Stimulated activated CD4-positive, alpha-beta T cell treated with anti-CD3 and anti-CD28 coated beads, TNF-alpha, amount 100 ng/mL, for 1 hour (primary cell): ENCODE results near the gene PCP2.
A peak's percentile ranks its signal among the peaks of the same experiment; 100 is the strongest.

ENCODE experiments used
- DNase-seq, 3 donors: peaks; one replicate each; pipeline ENCODE4 v3.0.0-alpha.2; 2020; ENCODE audit warnings: low read depth in 3 of 3, low spot score in 1 of 3

The PCP2 gene

GRCh38 chr19:7600721-7601120, 32.8 kb downstream of the PCP2 start:
- DNase-seq, result no peak

- DNase-seq, result no peak
Observed at GRCh38 chr19:7598180-7598579, 35.3 kb downstream of the PCP2 start.

- no peak for DNase-seq
Observed at GRCh38 chr19:7597689-7598088, 35.8 kb downstream of the PCP2 start.

GRCh38 chr19:7596211-7596937, 37.1 kb downstream of the PCP2 start:
- no peak for DNase-seq

- DNase-seq, result peak in 1 of 3 donors; percentile 27
Observed at GRCh38 chr19:7595466-7596133, 37.9 kb downstream of the PCP2 start, which contains the start of gene CAMSAP3. CAMSAP3 (plus strand) TSS chr19:7595863; CDS start chr19:7596003, 140 bp downstream.

- no peak for DNase-seq
Observed at GRCh38 chr19:7590256-7590655, 43.3 kb downstream of the PCP2 start.

- no peak for DNase-seq
Observed at GRCh38 chr19:7589822-7590221, 43.7 kb downstream of the PCP2 start.

GRCh38 chr19:7582446-7582845, 51.1 kb downstream of the PCP2 start:
- DNase-seq, result no peak
